ENCODE measurements around the gene CCDC146. TPM values are rescaled to one million over a fixed set of nuclear protein-coding genes. Genes with fewer than 3 reads are reported as not detected.
"Not testable (repeated sequence)": the region's sequence is repeated elsewhere in the genome, so short reads cannot be mapped to it uniquely, and the experiment has no call there.

The CCDC146 gene
- total RNA-seq, 1 donor from 2014 or later, result 4.3 TPM

DNA sequence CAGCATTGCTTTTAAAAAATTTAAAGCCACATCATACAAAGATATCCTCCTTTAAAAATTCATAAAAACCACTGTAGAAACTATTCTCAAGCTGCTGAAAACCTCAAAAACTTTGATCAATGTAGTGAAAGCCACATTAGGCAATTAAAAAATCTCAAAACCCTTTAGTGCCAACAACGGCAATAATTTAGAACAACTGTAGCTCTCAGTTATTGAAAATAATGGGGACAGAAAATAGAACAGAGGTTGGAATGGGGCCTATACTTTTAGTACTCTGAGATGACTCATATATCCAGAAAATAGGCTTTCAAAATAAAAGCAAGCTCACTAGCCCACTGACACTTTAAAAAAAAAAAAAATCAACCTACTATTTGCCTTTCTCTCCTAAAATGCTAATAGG lies 206.3 kb downstream of the CCDC146 start:
- no peak for ATAC-seq
- H3K27me3 ChIP-seq, result no peaks in the 10 kb centered on the region
- intact Hi-C loops (cut with DNase I), result no loop called here
- peaks cover 9% of the 10 kb centered on the region for H3K36me3 ChIP-seq
- no peak overlapping the region for H3K27ac ChIP-seq
- H3K4me1 ChIP-seq, result peaks cover 37% of the 10 kb centered on the region
- no peak for DNase-seq
- H3K9me3 ChIP-seq, result no peaks in the 10 kb centered on the region
- TF ChIP-seq, protein P1, sequence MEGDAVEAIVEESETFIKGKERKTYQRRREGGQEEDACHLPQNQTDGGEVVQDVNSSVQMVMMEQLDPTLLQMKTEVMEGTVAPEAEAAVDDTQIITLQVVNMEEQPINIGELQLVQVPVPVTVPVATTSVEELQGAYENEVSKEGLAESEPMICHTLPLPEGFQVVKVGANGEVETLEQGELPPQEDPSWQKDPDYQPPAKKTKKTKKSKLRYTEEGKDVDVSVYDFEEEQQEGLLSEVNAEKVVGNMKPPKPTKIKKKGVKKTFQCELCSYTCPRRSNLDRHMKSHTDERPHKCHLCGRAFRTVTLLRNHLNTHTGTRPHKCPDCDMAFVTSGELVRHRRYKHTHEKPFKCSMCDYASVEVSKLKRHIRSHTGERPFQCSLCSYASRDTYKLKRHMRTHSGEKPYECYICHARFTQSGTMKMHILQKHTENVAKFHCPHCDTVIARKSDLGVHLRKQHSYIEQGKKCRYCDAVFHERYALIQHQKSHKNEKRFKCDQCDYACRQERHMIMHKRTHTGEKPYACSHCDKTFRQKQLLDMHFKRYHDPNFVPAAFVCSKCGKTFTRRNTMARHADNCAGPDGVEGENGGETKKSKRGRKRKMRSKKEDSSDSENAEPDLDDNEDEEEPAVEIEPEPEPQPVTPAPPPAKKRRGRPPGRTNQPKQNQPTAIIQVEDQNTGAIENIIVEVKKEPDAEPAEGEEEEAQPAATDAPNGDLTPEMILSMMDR (IDR thresholded peaks at IDR 0.05), result no peak
- H3K4me3 ChIP-seq, result no peak overlapping the region

- Histone ChIP-seq H3K27ac (peak overlapping the region; percentile 11), H3K4me1 (peaks cover 37% of the 10 kb centered on the region), H3K27me3 (no peaks in the 10 kb centered on the region), H3K4me3 (no peak overlapping the region), H3K9me3 (no peaks in the 10 kb centered on the region), H3K36me3 (peaks cover 6% of the 10 kb centered on the region)
- DNase-seq (no peak), ATAC-seq (no peak)
- TF ChIP-seq, protein P1 (IDR thresholded peaks at IDR 0.05), result no peak
- intact Hi-C loops (cut with DNase I), result no loop called here
These were observed 207.2 kb downstream of the CCDC146 start for GRCh38 chr7:77329466-77330168.

GRCh38 chr7:77330169-77330882 lies 207.9 kb downstream of the CCDC146 start:
- H3K36me3 ChIP-seq, result no peaks in the 10 kb centered on the region
- no peaks in the 10 kb centered on the region for H3K27me3 ChIP-seq
- intact Hi-C loops (cut with DNase I), result no loop called here
- no peak overlapping the region for H3K4me3 ChIP-seq
- peak overlapping the region; percentile 11 for H3K27ac ChIP-seq
- TF ChIP-seq, protein P1 (IDR thresholded peaks at IDR 0.05), result no peak
- ATAC-seq (peak; percentile 71), DNase-seq (no peak)
- H3K9me3 ChIP-seq, result no peaks in the 10 kb centered on the region
- peaks cover 37% of the 10 kb centered on the region for H3K4me1 ChIP-seq

DNA sequence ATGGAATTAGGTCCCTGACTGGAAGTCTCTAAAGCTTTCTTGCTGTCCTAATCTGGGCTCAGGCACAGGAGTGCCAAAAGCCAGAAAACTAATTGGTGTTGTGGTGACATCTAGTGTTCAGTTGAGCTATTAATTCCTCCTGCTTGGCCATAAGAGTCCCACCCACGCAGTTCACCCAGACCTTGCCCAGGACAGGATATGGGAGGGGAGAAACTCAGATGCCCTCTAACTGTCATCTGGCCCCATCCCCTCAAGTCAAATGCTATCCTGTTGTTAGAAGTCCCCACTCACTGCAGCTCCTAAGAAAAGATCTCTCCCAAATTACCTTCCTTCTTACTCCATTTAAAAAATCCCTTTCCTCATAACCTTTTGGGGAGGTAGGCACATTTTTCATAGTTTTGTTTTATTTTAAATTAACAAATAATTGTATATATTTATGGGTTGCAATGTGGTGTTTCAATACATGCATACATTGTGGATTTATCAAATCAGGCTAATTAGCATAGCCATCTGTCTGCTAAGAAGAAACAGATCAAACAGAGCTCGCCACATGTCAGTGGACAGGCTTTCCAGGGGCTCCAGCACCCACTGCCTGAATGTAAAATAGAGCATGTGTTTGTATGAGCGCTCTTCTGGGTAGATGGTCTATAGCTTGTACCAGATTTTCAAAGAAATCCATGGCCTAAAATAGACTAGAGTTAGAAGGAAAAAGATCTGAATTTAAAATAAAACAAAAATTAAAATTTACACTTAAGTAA lies 209.7 kb downstream of the CCDC146 start:
- no peaks in the 10 kb centered on the region for H3K27me3 ChIP-seq
- peaks cover 30% of the 10 kb centered on the region for H3K4me1 ChIP-seq
- intact Hi-C loops (cut with DNase I), result no loop called here
- ATAC-seq (peak; percentile 89), DNase-seq (peak; percentile 72)
- TF ChIP-seq, protein P1 (IDR thresholded peaks at IDR 0.05), result peak; percentile 77
- H3K9me3 ChIP-seq, result no peaks in the 10 kb centered on the region
- no peak overlapping the region for H3K4me3 ChIP-seq
- H3K27ac ChIP-seq, result no peak overlapping the region
- H3K36me3 ChIP-seq, result no peaks in the 10 kb centered on the region

DNA sequence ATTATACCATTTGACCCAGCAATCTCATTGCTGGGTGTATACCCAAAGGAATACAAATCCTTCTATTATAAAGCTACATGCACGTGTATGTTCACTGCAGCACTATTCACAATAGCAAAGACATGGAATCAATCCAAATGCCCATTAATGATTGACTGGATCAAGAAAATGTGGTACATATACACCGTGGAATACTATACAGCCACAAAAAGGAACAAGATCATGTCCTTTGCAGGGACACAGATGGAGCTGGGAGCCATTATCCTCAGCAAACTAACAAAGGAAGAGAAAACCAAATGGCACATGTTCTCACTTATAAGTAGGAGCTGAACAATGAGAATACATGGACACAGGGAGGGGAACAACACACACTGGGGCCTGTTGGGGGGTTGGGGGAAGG lies 211.6 kb downstream of the CCDC146 start:
- intact Hi-C loops (cut with DNase I); H3K27me3 ChIP-seq; H3K9me3 ChIP-seq; H3K4me3 ChIP-seq; ATAC-seq; H3K27ac ChIP-seq; DNase-seq; H3K36me3 ChIP-seq: not testable (repeated sequence)
- H3K4me1 ChIP-seq, result peaks cover 29% of the 10 kb centered on the region

- DNase-seq (no peak), ATAC-seq (no peak)
- no peak overlapping the region for H3K4me3 ChIP-seq
- intact Hi-C loops (cut with DNase I), result no loop called here
- peaks cover 23% of the 10 kb centered on the region for H3K4me1 ChIP-seq
- H3K27ac ChIP-seq, result no peak overlapping the region
- no peaks in the 10 kb centered on the region for H3K27me3 ChIP-seq
- TF ChIP-seq, protein P1 (IDR thresholded peaks at IDR 0.05), result no peak
- no peaks in the 10 kb centered on the region for H3K36me3 ChIP-seq
- H3K9me3 ChIP-seq, result no peaks in the 10 kb centered on the region
These were observed 213.2 kb downstream of the CCDC146 start for GRCh38 chr7:77335581-77335980.

Data from upper lobe of right lung (tissue), 1 donor.